Ramos (cell line): ENCODE measurements around the gene GNAO1.
"Not testable (repeated sequence)": the region's sequence is repeated elsewhere in the genome, so short reads cannot be mapped to it uniquely, and the experiment has no call there.

Experiments used
- in situ Hi-C: fragments of 300-500 bp; cut with MboI; formaldehyde crosslinking; loops from one replicate; pipeline ENCODE4 v1.14.3; 2022; ENCODE audit warnings: low sequenced_read_pairs; ENCODE audit not compliant: unreplicated experiment

Gene GNAO1

GRCh38 chr16:56370875-56371659 lies 179.8 kb downstream of the GNAO1 start:
- in situ Hi-C loops, result no loop called here

DNA sequence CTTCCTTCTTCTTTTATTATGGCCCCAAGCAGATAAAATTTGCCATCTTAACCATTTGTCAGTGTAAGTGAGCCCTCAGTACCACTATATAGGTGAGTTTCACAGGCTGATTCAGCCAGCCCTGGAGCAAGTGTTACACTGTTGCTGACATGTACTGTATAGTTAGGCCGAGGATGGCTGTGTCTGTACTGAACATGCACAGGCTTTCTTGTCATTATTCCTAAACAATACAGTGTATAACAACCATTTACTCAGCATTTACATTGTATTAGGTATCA lies 180.3 kb downstream of the GNAO1 start:
- in situ Hi-C loops, result no loop called here

DNA sequence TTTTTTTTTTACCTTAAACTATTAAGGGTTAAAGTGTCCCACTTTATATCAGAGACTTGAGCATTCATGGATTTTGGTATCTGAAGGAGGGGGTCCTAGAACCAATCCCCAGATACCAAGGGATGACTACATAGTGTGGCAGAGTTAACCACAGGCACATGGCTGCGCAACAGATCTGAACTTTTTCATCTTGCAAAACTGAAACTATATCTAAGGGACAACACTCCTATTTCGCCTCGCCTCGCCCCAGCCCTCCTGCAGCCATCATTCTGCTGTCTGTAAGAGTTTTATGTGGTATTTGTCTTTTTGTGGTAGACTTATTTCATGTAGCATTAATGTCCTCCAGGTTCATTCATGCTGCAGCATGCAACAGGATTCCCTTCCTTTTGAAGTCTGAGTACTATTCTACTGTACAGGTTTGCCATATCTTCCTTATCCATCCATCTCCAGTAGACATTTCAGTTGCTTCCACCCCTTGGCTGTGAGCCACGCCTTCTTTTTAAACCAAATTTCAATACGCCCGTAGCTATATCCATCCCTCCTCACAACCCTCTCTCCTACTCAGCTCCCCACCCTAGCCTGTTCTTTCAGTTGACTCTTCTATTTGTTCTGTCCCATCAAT lies 180.8 kb downstream of the GNAO1 start:
- in situ Hi-C loops, result no loop called here

GRCh38 chr16:56373003-56373402 lies 181.7 kb downstream of the GNAO1 start:
- in situ Hi-C loops, result no loop called here

DNA sequence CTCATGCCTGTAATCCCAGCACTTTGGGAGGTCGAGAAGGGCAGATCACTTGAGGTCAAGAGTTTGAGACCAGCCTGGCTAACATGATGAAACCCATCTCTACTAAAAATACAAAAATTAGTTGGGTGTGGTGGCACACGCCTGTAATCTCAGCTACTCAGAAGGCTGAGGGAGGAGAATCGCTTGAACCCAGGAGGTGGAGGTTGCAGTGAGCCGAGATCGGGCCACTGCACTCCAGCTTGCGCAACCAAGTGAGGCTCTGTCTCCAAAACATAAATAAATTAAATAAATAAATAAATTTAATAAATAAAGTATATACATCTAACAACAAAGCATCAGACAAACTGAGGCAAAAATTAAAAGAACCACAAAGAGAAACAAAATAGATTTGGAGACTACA lies 184.5 kb downstream of the GNAO1 start:
- in situ Hi-C loops, result not testable (repeated sequence)

DNA sequence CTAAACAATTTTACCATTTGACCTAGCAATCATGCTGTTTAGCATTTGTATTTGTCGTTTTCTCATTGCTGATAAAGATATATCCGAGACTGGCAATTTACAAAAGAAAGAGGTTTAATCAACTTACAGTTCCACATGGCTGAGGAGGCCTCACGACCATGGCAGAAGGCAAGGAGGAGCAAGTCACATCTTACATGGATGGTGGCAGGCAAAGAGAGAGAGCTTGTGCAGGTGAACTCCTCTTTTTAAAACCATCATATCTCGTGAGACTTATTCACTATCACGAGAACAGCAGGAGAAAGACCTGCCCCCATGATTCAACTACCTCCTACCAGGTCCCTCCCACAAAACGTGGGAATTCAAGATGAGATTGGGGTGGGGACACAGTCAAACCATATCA lies 187.8 kb downstream of the GNAO1 start:
- in situ Hi-C loops, result not testable (repeated sequence)

- in situ Hi-C loops, result not testable (repeated sequence)
Observed at GRCh38 chr16:56380778-56381485, 189.6 kb downstream of the GNAO1 start.

DNA sequence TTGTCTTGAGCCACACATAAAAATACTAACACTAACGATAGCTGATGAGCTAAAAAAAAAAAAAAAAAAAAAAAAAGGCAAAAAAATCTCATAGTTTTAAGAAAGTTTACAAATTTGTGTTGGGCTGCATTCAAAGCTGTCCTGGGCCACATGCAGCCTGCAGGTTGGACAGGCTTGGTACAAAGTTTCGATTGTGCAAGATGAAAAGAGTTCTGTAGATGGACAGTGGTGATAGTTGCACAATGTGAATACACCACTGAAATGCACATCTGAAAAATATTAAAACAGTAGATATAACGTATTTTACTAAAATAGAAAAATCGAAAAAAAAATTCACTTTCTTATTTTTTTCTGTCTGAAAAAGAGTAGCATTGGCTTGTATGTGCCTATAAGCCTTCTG lies 191.2 kb downstream of the GNAO1 start:
- in situ Hi-C loops, result no loop called here

DNA sequence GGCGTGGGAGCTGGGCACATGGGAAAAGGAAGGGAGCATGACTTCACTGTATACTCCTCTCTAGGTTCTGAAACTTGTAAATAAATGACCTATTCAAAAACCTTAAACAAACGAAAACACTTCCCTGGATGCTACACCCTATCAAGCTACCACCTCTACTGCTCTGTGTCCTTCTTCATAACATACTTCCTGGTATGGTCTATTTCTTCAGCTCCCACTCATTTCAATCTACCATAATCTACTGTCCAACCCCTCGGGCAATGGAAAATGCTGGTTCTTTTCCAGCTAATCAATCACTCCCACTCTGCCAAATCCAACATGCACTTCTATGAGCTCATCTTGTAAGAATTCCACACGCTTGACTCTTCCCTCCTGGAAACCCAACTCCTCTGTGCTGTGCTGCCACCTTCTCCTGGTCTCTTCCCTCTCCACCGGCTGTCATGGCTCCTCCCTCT lies 191.6 kb downstream of the GNAO1 start:
- in situ Hi-C loops, result no loop called here

- in situ Hi-C loops, result no loop called here
Observed at GRCh38 chr16:56384074-56384721, 192.9 kb downstream of the GNAO1 start.

GRCh38 chr16:56387396-56387795 lies 196.1 kb downstream of the GNAO1 start:
- in situ Hi-C loops, result no loop called here

GRCh38 chr16:56388209-56388608 lies 196.9 kb downstream of the GNAO1 start:
- in situ Hi-C loops, result no loop called here

GRCh38 chr16:56389554-56389953 lies 198.3 kb downstream of the GNAO1 start:
- in situ Hi-C loops, result no loop called here

DNA sequence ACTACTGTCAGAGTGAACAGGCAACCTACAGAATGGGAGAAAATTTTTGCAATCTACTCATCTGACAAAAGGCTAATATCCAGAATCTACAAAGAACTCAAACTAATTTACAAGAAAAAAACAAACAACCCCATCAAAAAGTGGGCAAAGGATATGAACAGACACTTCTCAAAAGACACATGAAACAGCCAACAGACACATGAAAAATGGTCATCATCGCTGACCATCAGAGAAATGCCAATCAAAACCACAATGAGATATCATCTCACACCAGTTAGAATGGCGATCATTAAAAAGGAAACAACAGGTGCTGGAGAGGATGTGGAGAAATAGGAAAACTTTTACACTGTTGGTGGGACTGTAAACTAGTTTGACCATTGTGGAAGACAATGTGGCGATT lies 205.4 kb downstream of the GNAO1 start:
- in situ Hi-C loops, result not testable (repeated sequence)

DNA sequence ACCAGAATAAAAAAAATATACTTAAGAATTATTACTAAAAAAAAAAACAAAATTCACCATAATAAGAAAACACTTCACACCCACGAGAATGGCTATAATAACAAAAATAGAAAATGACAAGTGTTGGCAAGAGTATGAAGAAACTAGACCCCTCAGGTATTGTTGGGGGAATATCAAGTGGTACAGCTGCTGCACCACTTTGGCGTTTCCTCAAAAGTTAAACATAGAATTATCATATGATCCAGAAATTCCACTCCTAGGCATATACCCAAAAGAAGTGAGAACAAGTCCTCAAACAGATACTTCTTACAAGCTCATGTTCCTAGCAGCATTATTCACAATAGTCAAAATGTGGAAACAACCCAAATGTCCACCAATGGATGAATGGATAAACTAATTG lies 207.8 kb downstream of the GNAO1 start:
- in situ Hi-C loops, result no loop called here

DNA sequence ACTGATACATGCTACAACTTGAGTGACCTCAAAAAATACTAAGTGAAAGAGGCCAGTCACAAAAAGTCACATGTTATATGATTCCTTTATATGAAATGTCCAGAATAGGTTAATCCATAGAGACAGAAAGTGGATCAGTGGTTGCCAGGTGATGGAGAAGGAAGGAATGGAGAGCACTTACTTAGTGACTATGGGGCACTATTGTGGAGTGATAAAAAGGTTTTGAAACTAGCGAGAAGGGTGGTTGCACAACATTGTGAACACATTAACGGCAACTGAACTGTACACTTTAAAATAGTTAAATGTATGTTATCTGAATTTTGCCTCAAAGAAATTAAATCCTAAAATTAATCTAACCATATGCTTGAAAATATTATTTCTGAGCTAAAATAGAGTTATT lies 208.2 kb downstream of the GNAO1 start:
- in situ Hi-C loops, result no loop called here

GRCh38 chr16:56400458-56400857 lies 209.2 kb downstream of the GNAO1 start:
- in situ Hi-C loops, result no loop called here

DNA sequence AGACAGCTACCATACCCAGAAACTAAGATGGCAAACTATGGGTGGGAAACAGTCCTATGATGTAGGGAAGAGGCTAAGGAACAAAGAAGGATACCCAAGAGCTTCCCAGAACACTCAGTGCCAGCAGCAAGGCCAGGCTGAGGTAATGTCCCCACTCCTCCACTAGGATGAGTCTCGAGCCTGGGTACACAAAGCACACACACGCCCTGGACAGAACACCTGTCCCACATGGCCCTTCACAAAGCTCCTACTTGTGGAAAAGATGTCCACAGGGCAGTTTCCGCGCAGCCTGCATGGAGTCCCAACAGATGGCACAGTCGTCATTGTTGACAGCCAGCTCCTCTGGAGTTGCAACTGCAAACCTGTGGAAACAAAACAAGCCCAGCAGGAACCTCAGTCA lies 210.2 kb downstream of the GNAO1 start:
- in situ Hi-C loops, result no loop called here

- in situ Hi-C loops, result no loop called here
Observed at GRCh38 chr16:56405977-56406672, 214.8 kb downstream of the GNAO1 start.
